Activated T-cell treated with anti-CD3 and anti-CD28 coated beads, Interleukin-2, amount 50 U/mL, for 48 hours (primary cell): ENCODE data around the gene CLEC18B.
"Not testable (repeated sequence)": the region's sequence is repeated elsewhere in the genome, so short reads cannot be mapped to it uniquely, and the experiment has no call there.

Experiments
- DNase-seq, 2 experiments: peaks; one replicate each; pipeline ENCODE4 v3.0.0-alpha.2; 2020

Gene CLEC18B

GRCh38 chr16:74406600-74407361, 14.5 kb downstream of the CLEC18B start:
- not testable (repeated sequence) for DNase-seq

GRCh38 chr16:74404148-74404933, 16.9 kb downstream of the CLEC18B start:
- DNase-seq = not testable (repeated sequence)

GRCh38 chr16:74400238-74400637, 21.0 kb downstream of the CLEC18B start:
- not testable (repeated sequence) for DNase-seq

GRCh38 chr16:74398212-74398895, 22.9 kb downstream of the CLEC18B start:
- not testable (repeated sequence) for DNase-seq

- DNase-seq = not testable (repeated sequence)
Observed at GRCh38 chr16:74396521-74397017, 24.7 kb downstream of the CLEC18B start.

- not testable (repeated sequence) for DNase-seq
Observed at GRCh38 chr16:74394604-74395003, 26.7 kb downstream of the CLEC18B start.

GRCh38 chr16:74394131-74394530, 27.1 kb downstream of the CLEC18B start:
- DNase-seq = not testable (repeated sequence)

GRCh38 chr16:74391454-74392050, 29.7 kb downstream of the CLEC18B start:
- not testable (repeated sequence) for DNase-seq

- not testable (repeated sequence) for DNase-seq
Observed at GRCh38 chr16:74382339-74383034, 38.8 kb downstream of the CLEC18B start.

GRCh38 chr16:74373847-74374184, 47.5 kb downstream of the CLEC18B start:
- DNase-seq = not testable (repeated sequence)

- DNase-seq = peak in 1 of 2 experiments; percentile 20
Observed at GRCh38 chr16:74372953-74373846, 48.1 kb downstream of the CLEC18B start.

- no peak for DNase-seq
Observed at GRCh38 chr16:74372369-74372768, 48.9 kb downstream of the CLEC18B start.

- not testable (repeated sequence) for DNase-seq
Observed at GRCh38 chr16:74370338-74371135, 50.7 kb downstream of the CLEC18B start.

- peak; percentile 100 for DNase-seq
Observed at GRCh38 chr16:74368002-74368911, 53.0 kb downstream of the CLEC18B start.

GRCh38 chr16:74367469-74368001, 53.7 kb downstream of the CLEC18B start:
- DNase-seq = peak in 1 of 2 experiments; percentile 77

GRCh38 chr16:74361646-74362610, 59.4 kb downstream of the CLEC18B start:
- not testable (repeated sequence) for DNase-seq
